ENCODE results near the gene NWD2. TPM values are rescaled to one million over a fixed set of nuclear protein-coding genes. Genes with fewer than 3 reads are reported as not detected.

The NWD2 gene
- total and polyA plus RNA-seq, 9 of the 15 experiments (the other 6 are each of a cell fraction or from before 2014, with no cell fraction given): not detected

GRCh38 chr4:37429906-37430305 lies 185.4 kb downstream of the NWD2 start (continued):
- no peak for TF ChIP-seq TSHZ1 (CRISPR knock-in tag; IDR thresholded peaks at IDR 0.05)

GRCh38 chr4:37430718-37431416 lies 186.3 kb downstream of the NWD2 start:
- CTCF ChIA-PET (ENCODE audit: low intra/inter-chr PET ratio): no interaction called here
- H3K9ac ChIP-seq (ENCODE audit: insufficient read depth in 1 of 2, low read depth in 2 of 2, low read length in 2 of 2): no peak overlapping the region

More at GRCh38 chr4:37430718-37431416, 186.3 kb downstream of the NWD2 start:
- intact Hi-C loops (cut with micrococcal nuclease): no loop called here
- TF ChIP-seq IRF9 (tag; IDR thresholded peaks at IDR 0.05) (no peak), SRSF9 (IDR thresholded peaks at IDR 0.05; ENCODE audit: borderline replicate concordance, low read depth, low read length) (no peak), PCBP1 (IDR thresholded peaks at IDR 0.05; ENCODE audit: low read depth, low read length, poor library complexity, severe bottlenecking) (no peak), KAT8 (IDR thresholded peaks at IDR 0.05; ENCODE audit: low read depth) (no peak), ZBTB26 (CRISPR knock-in tag; IDR thresholded peaks at IDR 0.05) (no peak), HNRNPL (IDR thresholded peaks at IDR 0.05; ENCODE audit: low read depth, low read length) (no peak), U2AF1 (optimal IDR thresholded peaks at IDR 0.05; ENCODE audit: low read depth, low read length) (no peak), SNIP1 (IDR thresholded peaks at IDR 0.05; ENCODE audit: low read depth) (no peak), RNF219 (CRISPR knock-in tag; IDR thresholded peaks at IDR 0.05) (no peak), FOXJ3 (CRISPR knock-in tag; IDR thresholded peaks at IDR 0.05) (no peak)
- Histone ChIP-seq H3K36me3 (ENCODE audit: control insufficient read depth, insufficient read depth, low read length) (no peaks in the 10 kb centered on the region), H3K27ac (ENCODE audit: extremely low read depth, low read depth, low read length) (no peak overlapping the region), H3K4me2 (ENCODE audit: insufficient read depth, low read length) (no peak overlapping the region), H2AFZ (ENCODE audit: low read depth, low read length) (no peak overlapping the region), H3K4me3 (no peak overlapping the region), H3K9me1 (ENCODE audit: control insufficient read depth, insufficient read depth, low read length) (no peaks in the 10 kb centered on the region), H3K27me3 (ENCODE audit: control insufficient read depth in 2 of 2, insufficient read depth in 2 of 2, low read length in 2 of 2) (no peaks in the 10 kb centered on the region), H3K79me2 (ENCODE audit: control insufficient read depth, insufficient read depth, low read length) (no peaks in the 10 kb centered on the region), H4K20me1 (replicated peaks; ENCODE audit: control insufficient read depth, insufficient read depth, low read length) (no peaks in the 10 kb centered on the region), H3K9me3 (replicated peaks; ENCODE audit: control insufficient read depth, insufficient read depth, low read depth, low read length) (no peaks in the 10 kb centered on the region), H3K4me1 (replicated peaks in 1 of 2; ENCODE audit: control insufficient read depth in 2 of 2, insufficient read depth in 2 of 2, low read length in 2 of 2) (no peaks in the 10 kb centered on the region)
- no TSS peak for BruUV-seq (replicated peaks)
- in situ Hi-C loops (cut with MboI): no loop called here
- WGBS (ENCODE audit: insufficient coverage, low coverage, missing lambda C conversion rate): 0% methylated on average over 3 of the region's 3 CpGs
- FAIRE-seq (no peak), DNase-seq (ENCODE audit: extremely low read depth in 1 of 4, low spot score in 3 of 4) (no peak), ATAC-seq (no peak)
- POLR2A ChIA-PET: no interaction called here
